ENCODE data around the gene ORMDL3.

DNA sequence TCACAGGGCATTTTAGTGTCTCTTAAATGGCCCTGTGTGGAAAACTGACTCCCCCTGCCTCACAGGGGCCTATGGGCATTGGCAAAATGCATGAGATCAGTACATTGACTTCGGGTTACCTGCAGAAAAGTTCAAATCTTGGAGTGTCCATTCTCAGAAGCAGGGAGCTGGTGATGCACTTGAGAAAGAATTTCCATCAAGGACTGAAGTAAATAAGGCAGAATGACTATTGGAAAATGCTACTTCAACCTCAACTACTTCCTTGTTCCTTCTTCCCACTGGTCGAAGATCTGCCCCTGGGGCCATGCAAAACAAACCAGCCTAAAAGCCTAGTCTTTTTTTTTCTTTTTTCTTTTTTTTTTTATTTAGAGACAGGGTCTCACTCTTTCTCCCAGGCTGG is 21.6 kb upstream of the ORMDL3 start:
- TF ChIP-seq, protein P1, sequence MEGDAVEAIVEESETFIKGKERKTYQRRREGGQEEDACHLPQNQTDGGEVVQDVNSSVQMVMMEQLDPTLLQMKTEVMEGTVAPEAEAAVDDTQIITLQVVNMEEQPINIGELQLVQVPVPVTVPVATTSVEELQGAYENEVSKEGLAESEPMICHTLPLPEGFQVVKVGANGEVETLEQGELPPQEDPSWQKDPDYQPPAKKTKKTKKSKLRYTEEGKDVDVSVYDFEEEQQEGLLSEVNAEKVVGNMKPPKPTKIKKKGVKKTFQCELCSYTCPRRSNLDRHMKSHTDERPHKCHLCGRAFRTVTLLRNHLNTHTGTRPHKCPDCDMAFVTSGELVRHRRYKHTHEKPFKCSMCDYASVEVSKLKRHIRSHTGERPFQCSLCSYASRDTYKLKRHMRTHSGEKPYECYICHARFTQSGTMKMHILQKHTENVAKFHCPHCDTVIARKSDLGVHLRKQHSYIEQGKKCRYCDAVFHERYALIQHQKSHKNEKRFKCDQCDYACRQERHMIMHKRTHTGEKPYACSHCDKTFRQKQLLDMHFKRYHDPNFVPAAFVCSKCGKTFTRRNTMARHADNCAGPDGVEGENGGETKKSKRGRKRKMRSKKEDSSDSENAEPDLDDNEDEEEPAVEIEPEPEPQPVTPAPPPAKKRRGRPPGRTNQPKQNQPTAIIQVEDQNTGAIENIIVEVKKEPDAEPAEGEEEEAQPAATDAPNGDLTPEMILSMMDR (IDR thresholded peaks at IDR 0.05; ENCODE audit: poor library complexity) = no peak
- no peak for TF ChIP-seq EZH2 (IDR thresholded peaks at IDR 0.05; ENCODE audit: borderline replicate concordance)

Data from hepatocyte (in vitro differentiated cells).